Right atrium auricular region (tissue), 2 donors: Measurements from ENCODE around the gene LCORL. TPM values are rescaled to one million over a fixed set of nuclear protein-coding genes. Genes with fewer than 3 reads are reported as not detected.

Experiments
- DNase-seq: peaks from one replicate; pipeline ENCODE4 v3.0.0-alpha.2; 2019; ENCODE audit warnings: low spot score
- H3K27ac ChIP-seq, 2 donors: fragments of 200-600 bp; sonication (generic); 1 replicate in 1 of 2; 2 replicates in 1 of 2; pipeline ENCODE4 v1.5.1; 2016 to 2019
- H3K27me3 ChIP-seq, 2 donors: fragments of 200-600 bp; sonication (generic); one replicate each; pipeline versions ENCODE4 v1.5.1 to v1.6.0; 2017 to 2019
- H3K36me3 ChIP-seq: fragments of 200-600 bp; sonication (generic); one replicate; pipeline ENCODE4 v1.5.1; 2016
- H3K4me1 ChIP-seq, 2 donors: fragments of 200-600 bp; sonication (generic); one replicate each; pipeline versions ENCODE4 v1.5.1 to v1.6.0; 2017 to 2019
- H3K4me3 ChIP-seq, 2 donors: fragments of 200-600 bp; sonication (generic); 1 replicate in 1 of 2; 2 replicates in 1 of 2; pipeline ENCODE4 v1.5.1; 2017 to 2019; ENCODE audit warnings: mild to moderate bottlenecking in 1 of 2, moderate library complexity in 1 of 2
- H3K9me3 ChIP-seq, 2 donors: fragments of 200-600 bp; sonication (generic); one replicate each; pipeline ENCODE4 v1.5.1; 2019
- CTCF ChIP-seq, 2 donors: fragments of 200-600 bp; sonication (generic); IDR thresholded peaks; one replicate each; pipeline ENCODE4 v1.5.1; 2019; ENCODE audit warnings: antibody characterized with exemption in 2 of 2
- total RNA-seq, 2 donors: library from RNA; depleted of rRNA; stranded (reverse); fragments of >200 nt; gene quantifications; one replicate each; pipeline ENCODE4 v1.1.0, GENCODE V29; 2016

The LCORL gene
- total RNA-seq, 2 donors from 2014 or later: 8.8 to 12.3 TPM

- no peak for TF ChIP-seq CTCF (IDR thresholded peaks at IDR 0.05)
- Histone ChIP-seq H3K27ac (no peak overlapping the region), H3K27me3 (no peaks in the 10 kb centered on the region), H3K36me3 (no peaks in the 10 kb centered on the region), H3K9me3 (peaks cover 9 to 13% of the 10 kb centered on the region in 2 donors), H3K4me3 (no peak overlapping the region), H3K4me1 (no peaks in the 10 kb centered on the region)
- DNase-seq: no peak
Observed at GRCh38 chr4:17930256-17930655, 91.3 kb downstream of the LCORL start.

- DNase-seq: no peak
- Histone ChIP-seq H3K36me3 (no peaks in the 10 kb centered on the region), H3K27me3 (no peaks in the 10 kb centered on the region), H3K9me3 (no peaks in the 10 kb centered on the region), H3K4me1 (no peaks in the 10 kb centered on the region), H3K4me3 (no peak overlapping the region), H3K27ac (no peak overlapping the region)
- TF ChIP-seq CTCF (IDR thresholded peaks at IDR 0.05): no peak
Observed at GRCh38 chr4:17924189-17924588, 97.4 kb downstream of the LCORL start.

- Histone ChIP-seq H3K27ac (no peak overlapping the region), H3K27me3 (no peaks in the 10 kb centered on the region), H3K36me3 (no peaks in the 10 kb centered on the region), H3K4me3 (no peak overlapping the region), H3K4me1 (no peaks in the 10 kb centered on the region), H3K9me3 (no peaks in the 10 kb centered on the region)
- TF ChIP-seq CTCF (IDR thresholded peaks at IDR 0.05): no peak
- no peak for DNase-seq
Observed at GRCh38 chr4:17921451-17921850, 100.1 kb downstream of the LCORL start.

- H3K27ac ChIP-seq: no peak overlapping the region
- no peak for TF ChIP-seq CTCF (IDR thresholded peaks at IDR 0.05)
- H3K4me1 ChIP-seq: no peaks in the 10 kb centered on the region
- DNase-seq: no peak
- H3K36me3 ChIP-seq: no peaks in the 10 kb centered on the region
- H3K9me3 ChIP-seq: no peaks in the 10 kb centered on the region
- no peaks in the 10 kb centered on the region for H3K27me3 ChIP-seq
- H3K4me3 ChIP-seq: no peak overlapping the region
Observed at GRCh38 chr4:17920681-17921080, 100.9 kb downstream of the LCORL start.

- Histone ChIP-seq H3K4me3 (no peak overlapping the region), H3K4me1 (no peaks in the 10 kb centered on the region), H3K9me3 (no peaks in the 10 kb centered on the region), H3K36me3 (no peaks in the 10 kb centered on the region), H3K27ac (no peak overlapping the region), H3K27me3 (no peaks in the 10 kb centered on the region)
- DNase-seq: no peak
- TF ChIP-seq CTCF (IDR thresholded peaks at IDR 0.05): no peak
Observed at GRCh38 chr4:17915439-17915838, 106.1 kb downstream of the LCORL start.

GRCh38 chr4:17912011-17912410, 109.5 kb downstream of the LCORL start:
- Histone ChIP-seq H3K9me3 (no peaks in the 10 kb centered on the region), H3K27me3 (no peaks in the 10 kb centered on the region), H3K36me3 (no peaks in the 10 kb centered on the region), H3K27ac (no peak overlapping the region), H3K4me1 (no peaks in the 10 kb centered on the region), H3K4me3 (no peak overlapping the region)
- TF ChIP-seq CTCF (IDR thresholded peaks at IDR 0.05): no peak
- DNase-seq: no peak
